Astrocyte of the spinal cord (primary cell): ENCODE data around the gene WNT7B.

Experiments used
- DNase-seq: peaks from one replicate; pipeline ENCODE4 v3.0.0; 2011; ENCODE audit warnings: low read depth, low spot score
- H3K4me3 ChIP-seq: 2 replicates; pipeline ENCODE4 v1.5.1; 2011; ENCODE audit warnings: low read depth, mild to moderate bottlenecking, low read length, moderate library complexity
- CTCF ChIP-seq: IDR thresholded peaks from 2 replicates; pipeline ENCODE4 v1.5.1; 2012; ENCODE audit warnings: low read depth, mild to moderate bottlenecking, low read length, inconsistent platforms
- in situ Hi-C: cut with HindIII; loops from 2 replicates; pipeline ENCODE4 v1.10.0; 2017; ENCODE audit warnings: low sequenced_read_pairs

WNT7B gene

GRCh38 chr22:45912910-45913309, 64.1 kb downstream of the WNT7B start:
- in situ Hi-C loops = no loop called here

GRCh38 chr22:45911601-45912271, 65.2 kb downstream of the WNT7B start:
- DNase-seq = no peak
- in situ Hi-C loops = no loop called here
- no peak overlapping the region for H3K4me3 ChIP-seq
- no peak for TF ChIP-seq CTCF

More at GRCh38 chr22:45912910-45913309, 64.1 kb downstream of the WNT7B start:
- no peak for TF ChIP-seq CTCF
- no peak for DNase-seq
- no peak overlapping the region for H3K4me3 ChIP-seq

GRCh38 chr22:45910928-45911467, 66.0 kb downstream of the WNT7B start:
- DNase-seq = no peak
- no peak overlapping the region for H3K4me3 ChIP-seq
- TF ChIP-seq CTCF = no peak
- in situ Hi-C loops = no loop called here

- no peak for DNase-seq
- no peak overlapping the region for H3K4me3 ChIP-seq
- in situ Hi-C loops = no loop called here
- no peak for TF ChIP-seq CTCF
Measured at GRCh38 chr22:45908961-45909360, 68.0 kb downstream of the WNT7B start.

- no peak for TF ChIP-seq CTCF
- H3K4me3 ChIP-seq = no peak overlapping the region
- in situ Hi-C loops = no loop called here
- no peak for DNase-seq
Measured at GRCh38 chr22:45907996-45908395, 69.0 kb downstream of the WNT7B start.

GRCh38 chr22:45907378-45907777, 69.6 kb downstream of the WNT7B start:
- H3K4me3 ChIP-seq = no peak overlapping the region
- DNase-seq = no peak
- no peak for TF ChIP-seq CTCF
- in situ Hi-C loops = no loop called here
